Right lobe of liver (tissue), 4 donors: ENCODE data around the gene FOLR3.
"Not testable (repeated sequence)": the region's sequence is repeated elsewhere in the genome, so short reads cannot be mapped to it uniquely, and the experiment has no call there.

Experiments used
- CTCF ChIP-seq, 4 donors: fragments of 200-600 bp in 3 of 4; fragments of 450-650 bp in 1 of 4; IDR thresholded peaks; one replicate each; pipeline versions ENCODE4 v1.5.1 to v1.8.0; 2016 to 2022; ENCODE audit warnings: antibody characterized with exemption in 4 of 4, mild to moderate bottlenecking in 2 of 4
- POLR2A ChIP-seq: fragments of 450-650 bp; IDR thresholded peaks from one replicate; pipeline ENCODE4 v1.6.1; 2017; ENCODE audit warnings: antibody characterized with exemption, mild to moderate bottlenecking
- donor health status: DM: no; HTN: no; CAD: no.
- donor health status: DM: no; HTN: no; CAD: no.
- donor health status: DM: no; HTN: yes; CAD: no.

GRCh38 chr11:72169046-72169555 is 33.6 kb downstream of the FOLR3 start:
- not testable (repeated sequence) for TF ChIP-seq CTCF (IDR thresholded peaks at IDR 0.05); POLR2A
